Measurements from ENCODE around the gene ATAT1.

ATAT1 gene

DNA sequence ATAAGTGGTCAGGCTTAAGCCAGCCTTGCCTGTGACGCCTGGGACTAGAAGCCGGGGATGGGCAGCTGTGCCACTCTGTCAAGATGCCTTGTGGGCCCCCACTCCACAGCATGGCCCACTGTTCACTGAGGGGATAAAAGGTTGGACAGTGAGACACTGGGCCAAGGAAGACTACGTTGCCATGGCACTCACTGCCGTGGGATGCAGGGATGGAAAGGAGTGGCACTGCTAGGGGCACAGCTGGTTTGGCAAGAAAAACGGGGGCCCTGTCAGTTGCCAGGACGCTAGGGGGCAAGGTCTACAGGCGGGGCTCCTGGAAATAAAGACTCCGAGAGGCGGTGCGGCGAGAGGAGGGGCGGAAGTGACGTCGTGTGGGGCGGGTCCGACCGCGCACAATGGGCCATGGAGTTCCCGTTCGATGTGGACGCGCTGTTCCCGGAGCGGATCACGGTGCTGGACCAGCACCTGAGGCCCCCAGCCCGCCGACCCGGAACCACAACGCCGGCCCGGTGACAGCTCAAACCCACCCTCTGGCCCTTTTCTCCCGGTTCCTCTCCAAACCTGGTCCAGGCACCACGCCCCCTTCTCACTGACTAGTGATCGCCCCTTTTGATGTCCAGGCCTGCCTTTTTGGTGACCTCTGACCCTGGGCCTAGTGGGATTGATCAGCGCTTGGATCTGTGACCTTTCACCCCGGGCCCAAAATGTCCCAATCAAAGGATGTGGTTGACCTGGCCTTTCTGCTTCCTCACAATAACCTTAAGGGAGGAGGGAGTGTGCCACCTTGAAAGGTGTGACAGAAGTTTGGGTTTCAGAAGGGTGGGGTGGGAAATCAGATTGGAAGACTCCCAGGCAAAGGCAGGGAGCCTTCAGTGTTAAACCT lies at the start of gene ATAT1:
Gene ATAT1 (plus strand): TSS at position 391 of the 883 bp plus-strand sequence.
- peak; percentile 86 for DNase-seq (ENCODE audit: low spot score)
- TF ChIP-seq, protein P1, sequence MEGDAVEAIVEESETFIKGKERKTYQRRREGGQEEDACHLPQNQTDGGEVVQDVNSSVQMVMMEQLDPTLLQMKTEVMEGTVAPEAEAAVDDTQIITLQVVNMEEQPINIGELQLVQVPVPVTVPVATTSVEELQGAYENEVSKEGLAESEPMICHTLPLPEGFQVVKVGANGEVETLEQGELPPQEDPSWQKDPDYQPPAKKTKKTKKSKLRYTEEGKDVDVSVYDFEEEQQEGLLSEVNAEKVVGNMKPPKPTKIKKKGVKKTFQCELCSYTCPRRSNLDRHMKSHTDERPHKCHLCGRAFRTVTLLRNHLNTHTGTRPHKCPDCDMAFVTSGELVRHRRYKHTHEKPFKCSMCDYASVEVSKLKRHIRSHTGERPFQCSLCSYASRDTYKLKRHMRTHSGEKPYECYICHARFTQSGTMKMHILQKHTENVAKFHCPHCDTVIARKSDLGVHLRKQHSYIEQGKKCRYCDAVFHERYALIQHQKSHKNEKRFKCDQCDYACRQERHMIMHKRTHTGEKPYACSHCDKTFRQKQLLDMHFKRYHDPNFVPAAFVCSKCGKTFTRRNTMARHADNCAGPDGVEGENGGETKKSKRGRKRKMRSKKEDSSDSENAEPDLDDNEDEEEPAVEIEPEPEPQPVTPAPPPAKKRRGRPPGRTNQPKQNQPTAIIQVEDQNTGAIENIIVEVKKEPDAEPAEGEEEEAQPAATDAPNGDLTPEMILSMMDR (IDR thresholded peaks at IDR 0.05; ENCODE audit: extremely low read depth, missing control alignments): peak; percentile 37

DNA sequence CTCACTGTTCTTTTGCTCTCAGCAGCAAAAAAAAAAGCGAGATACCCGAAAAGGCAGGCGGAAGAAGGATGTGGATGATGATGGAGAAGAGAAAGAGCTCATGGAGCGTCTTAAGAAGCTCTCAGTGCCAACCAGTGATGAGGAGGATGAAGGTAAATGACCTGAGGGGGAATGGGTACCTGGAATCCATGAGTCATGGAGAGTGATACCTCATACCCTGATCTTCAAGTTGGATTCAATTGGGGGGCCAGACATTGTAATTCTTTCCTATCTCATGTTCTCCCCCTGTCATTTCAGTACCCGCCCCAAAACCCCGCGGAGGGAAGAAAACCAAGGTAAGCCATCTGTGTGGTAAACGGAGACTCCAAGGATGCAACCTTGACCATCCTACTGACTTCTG lies 48.6 kb upstream of the ATAT1 start:
- TF ChIP-seq, protein P1 (IDR thresholded peaks at IDR 0.05; ENCODE audit: extremely low read depth, missing control alignments): no peak

DNA sequence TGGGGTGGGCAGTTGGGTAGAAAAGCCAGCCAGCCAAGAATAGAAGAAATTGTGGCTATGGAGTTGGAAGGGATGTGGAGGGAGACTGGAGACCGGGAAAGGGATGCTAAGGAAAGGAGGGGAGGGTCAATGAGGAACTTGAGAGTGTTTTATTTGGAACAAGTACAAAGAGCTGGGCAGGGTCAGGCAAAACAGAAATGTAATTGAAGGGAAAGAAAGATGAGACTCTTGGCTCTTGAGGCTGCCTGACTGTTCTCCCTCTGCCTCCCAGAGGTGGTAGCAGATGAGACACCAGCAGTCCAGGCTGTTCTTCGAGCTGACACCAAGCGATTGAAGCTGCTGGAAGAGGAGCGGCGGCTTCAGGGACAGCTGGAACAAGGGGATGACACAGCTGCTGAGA lies 42.8 kb upstream of the ATAT1 start:
- no peak for DNase-seq (ENCODE audit: low spot score)
- TF ChIP-seq, protein P1 (IDR thresholded peaks at IDR 0.05; ENCODE audit: extremely low read depth, missing control alignments): no peak

More for the DNA sequence above, 48.6 kb upstream of the ATAT1 start:
- no peak for DNase-seq (ENCODE audit: low spot score)

DNA sequence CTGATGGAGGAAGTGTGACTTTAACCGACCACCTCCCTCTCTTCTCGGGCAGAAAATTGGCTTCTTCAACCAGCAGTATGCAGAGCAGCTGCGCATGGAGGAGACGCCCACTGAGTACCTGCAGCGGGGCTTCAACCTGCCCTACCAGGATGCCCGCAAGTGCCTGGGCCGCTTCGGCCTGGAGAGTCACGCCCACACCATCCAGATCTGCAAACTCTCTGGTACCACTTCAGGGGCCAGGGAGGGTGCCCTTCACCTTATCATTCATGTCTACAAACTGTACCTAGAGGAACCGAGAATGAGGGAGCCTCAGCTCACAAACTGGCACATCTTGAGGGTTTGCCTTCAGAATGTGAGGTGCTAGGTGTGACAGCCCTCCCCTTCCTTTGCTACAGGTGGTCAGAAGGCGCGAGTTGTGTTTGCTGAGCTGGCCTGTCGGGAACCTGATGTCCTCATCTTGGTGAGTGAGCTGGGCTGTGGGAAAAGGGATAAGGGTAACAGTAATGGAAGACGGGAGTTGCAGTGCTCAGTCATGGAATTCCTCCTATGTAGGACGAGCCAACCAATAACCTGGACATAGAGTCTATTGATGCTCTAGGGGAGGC lies 36.8 kb upstream of the ATAT1 start:
- DNase-seq (ENCODE audit: low spot score): no peak
- TF ChIP-seq, protein P1 (IDR thresholded peaks at IDR 0.05; ENCODE audit: extremely low read depth, missing control alignments): no peak

DNA sequence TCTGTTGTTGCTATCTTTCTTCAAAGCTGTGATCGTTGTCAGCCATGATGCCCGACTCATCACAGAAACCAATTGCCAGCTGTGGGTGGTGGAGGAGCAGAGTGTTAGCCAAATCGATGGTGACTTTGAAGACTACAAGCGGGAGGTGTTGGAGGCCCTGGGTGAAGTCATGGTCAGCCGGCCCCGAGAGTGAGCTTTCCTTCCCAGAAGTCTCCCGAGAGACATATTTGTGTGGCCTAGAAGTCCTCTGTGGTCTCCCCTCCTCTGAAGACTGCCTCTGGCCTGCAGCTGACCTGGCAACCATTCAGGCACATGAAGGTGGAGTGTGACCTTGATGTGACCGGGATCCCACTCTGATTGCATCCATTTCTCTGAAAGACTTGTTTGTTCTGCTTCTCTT lies 36.2 kb upstream of the ATAT1 start:
- DNase-seq (ENCODE audit: low spot score): no peak
- TF ChIP-seq, protein P1 (IDR thresholded peaks at IDR 0.05; ENCODE audit: extremely low read depth, missing control alignments): no peak

DNA sequence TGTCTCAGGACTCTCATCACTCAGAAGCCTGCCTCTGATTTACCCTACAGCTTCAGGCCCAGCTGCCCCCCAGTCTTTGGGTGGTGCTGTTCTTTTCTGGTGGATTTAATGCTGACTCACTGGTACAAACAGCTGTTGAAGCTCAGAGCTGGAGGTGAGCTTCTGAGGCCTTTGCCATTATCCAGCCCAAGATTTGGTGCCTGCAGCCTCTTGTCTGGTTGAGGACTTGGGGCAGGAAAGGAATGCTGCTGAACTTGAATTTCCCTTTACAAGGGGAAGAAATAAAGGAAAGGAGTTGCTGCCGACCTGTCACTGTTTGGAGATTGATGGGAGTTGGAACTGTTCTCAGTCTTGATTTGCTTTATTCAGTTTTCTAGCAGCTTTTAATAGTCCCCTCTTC lies 35.7 kb upstream of the ATAT1 start:
- no peak for DNase-seq (ENCODE audit: low spot score)

DNA sequence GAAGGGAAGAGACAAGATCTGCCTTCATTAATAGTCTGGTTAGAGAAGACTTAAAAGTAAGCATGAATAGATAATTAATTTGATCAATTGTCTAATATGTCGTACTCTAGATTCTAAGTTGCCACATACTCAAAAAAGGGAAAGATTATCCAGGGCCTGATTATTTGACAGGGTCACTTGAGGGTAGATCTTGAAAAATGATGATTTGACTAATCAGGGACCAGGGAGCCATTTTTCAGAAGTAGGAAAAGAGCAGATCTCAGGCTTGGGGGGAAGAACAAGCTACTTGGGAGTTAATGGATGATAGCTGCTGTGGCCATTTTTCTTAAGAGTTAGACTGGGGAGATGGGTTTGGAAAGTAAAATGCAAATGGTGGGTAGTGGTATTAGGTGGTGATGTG lies 34.4 kb upstream of the ATAT1 start:
- TF ChIP-seq, protein P1 (IDR thresholded peaks at IDR 0.05; ENCODE audit: extremely low read depth, missing control alignments): no peak
- DNase-seq (ENCODE audit: low spot score): no peak

More for the DNA sequence above, 35.7 kb upstream of the ATAT1 start:
- TF ChIP-seq, protein P1 (IDR thresholded peaks at IDR 0.05; ENCODE audit: extremely low read depth, missing control alignments): no peak

Measured in GM20000 (cell line).